Stimulated activated CD8-positive, alpha-beta memory T cell treated with anti-CD3 and anti-CD28 coated beads, Interleukin-4, amount 100 ng/mL, for 24 hours (primary cell): ENCODE data around the gene C22orf23.
"Not testable (repeated sequence)": the region's sequence is repeated elsewhere in the genome, so short reads cannot be mapped to it uniquely, and the experiment has no call there.

Source experiments
- DNase-seq: peaks from one replicate; pipeline ENCODE4 v3.0.0-alpha.2; 2020; ENCODE audit warnings: low read depth

C22orf23 gene

GRCh38 chr22:37953062-37953436 lies 352 bp downstream of the C22orf23 start:
- no peak for DNase-seq

GRCh38 chr22:37952629-37953028 lies 772 bp downstream of the C22orf23 start:
- not testable (repeated sequence) for DNase-seq

GRCh38 chr22:37951305-37951704 lies 2.1 kb downstream of the C22orf23 start:
- DNase-seq = no peak

GRCh38 chr22:37947142-37947795 lies 6.1 kb downstream of the C22orf23 start:
- not testable (repeated sequence) for DNase-seq

- not testable (repeated sequence) for DNase-seq
Measured at GRCh38 chr22:37944423-37944822, 9.0 kb downstream of the C22orf23 start.

- DNase-seq = no peak
Measured at GRCh38 chr22:37943825-37944198, 9.6 kb downstream of the C22orf23 start.

- no peak for DNase-seq
Measured at GRCh38 chr22:37943136-37943824, 10.1 kb downstream of the C22orf23 start.

- no peak for DNase-seq
Measured at GRCh38 chr22:37942133-37942532, 11.3 kb downstream of the C22orf23 start.

- no peak for DNase-seq
Measured at GRCh38 chr22:37940698-37941376, 12.6 kb downstream of the C22orf23 start.

GRCh38 chr22:37933711-37934376 lies 19.6 kb downstream of the C22orf23 start:
- peak; percentile 74 for DNase-seq

GRCh38 chr22:37932821-37933578 lies 20.4 kb downstream of the C22orf23 start:
- DNase-seq = no peak

GRCh38 chr22:37932401-37932800 lies 21.0 kb downstream of the C22orf23 start:
- no peak for DNase-seq

GRCh38 chr22:37931893-37932389 lies 21.5 kb downstream of the C22orf23 start:
- no peak for DNase-seq

- no peak for DNase-seq
Measured at GRCh38 chr22:37930952-37931440, 22.4 kb downstream of the C22orf23 start.

GRCh38 chr22:37930270-37930951 lies 23.0 kb downstream of the C22orf23 start:
- no peak for DNase-seq

GRCh38 chr22:37929390-37929789 lies 24.0 kb downstream of the C22orf23 start:
- no peak for DNase-seq

- DNase-seq = no peak
Measured at GRCh38 chr22:37927637-37927936, 25.8 kb downstream of the C22orf23 start.

- DNase-seq = no peak
Measured at GRCh38 chr22:37926771-37927636, 26.4 kb downstream of the C22orf23 start.

- no peak for DNase-seq
Measured at GRCh38 chr22:37926358-37926757, 27.0 kb downstream of the C22orf23 start.

- no peak for DNase-seq
Measured at GRCh38 chr22:37925767-37926166, 27.6 kb downstream of the C22orf23 start.
